ENCODE results near the gene ZMAT3. TPM values are rescaled to one million over a fixed set of nuclear protein-coding genes. Genes with fewer than 3 reads are reported as not detected.

ZMAT3 gene
- total RNA-seq, 1 donor from 2014 or later = 35.0 TPM

Other genes starting within 250 kb of the ZMAT3 start
- 26.2 and 44.0 TPM in 2 replicates for gene PIK3CA, start 76.5 kb upstream of the ZMAT3 start, total RNA-seq
- gene KCNMB3, start 179.3 kb upstream of the ZMAT3 start, total RNA-seq = 0.46 and 1.4 TPM in 2 replicates